ENCODE results near the gene ZNF519. TPM values are rescaled to one million over a fixed set of nuclear protein-coding genes. Genes with fewer than 3 reads are reported as not detected.

The ZNF519 gene
- total and polyA plus RNA-seq, 2 donors from 2014 or later = 1.0 to 6.6 TPM

- no peaks in the 10 kb centered on the region for H3K36me3 ChIP-seq (ENCODE audit: control insufficient read depth in 2 of 3, insufficient read depth in 3 of 3, low read length in 3 of 3)
- H3K9ac ChIP-seq (ENCODE audit: low read length in 3 of 3) = no peak overlapping the region
- FAIRE-seq (no peak), DNase-seq (no peak)
- H3K27ac ChIP-seq (ENCODE audit: low read depth in 2 of 2, low read length in 2 of 2) = no peak overlapping the region
- H3K4me3 ChIP-seq (ENCODE audit: low read length in 3 of 3) = no peak overlapping the region
- H3K4me1 ChIP-seq (ENCODE audit: control insufficient read depth in 2 of 3, insufficient read depth in 2 of 3, low read depth in 1 of 3, low read length in 3 of 3) = no peaks in the 10 kb centered on the region
- TF ChIP-seq, protein P1, sequence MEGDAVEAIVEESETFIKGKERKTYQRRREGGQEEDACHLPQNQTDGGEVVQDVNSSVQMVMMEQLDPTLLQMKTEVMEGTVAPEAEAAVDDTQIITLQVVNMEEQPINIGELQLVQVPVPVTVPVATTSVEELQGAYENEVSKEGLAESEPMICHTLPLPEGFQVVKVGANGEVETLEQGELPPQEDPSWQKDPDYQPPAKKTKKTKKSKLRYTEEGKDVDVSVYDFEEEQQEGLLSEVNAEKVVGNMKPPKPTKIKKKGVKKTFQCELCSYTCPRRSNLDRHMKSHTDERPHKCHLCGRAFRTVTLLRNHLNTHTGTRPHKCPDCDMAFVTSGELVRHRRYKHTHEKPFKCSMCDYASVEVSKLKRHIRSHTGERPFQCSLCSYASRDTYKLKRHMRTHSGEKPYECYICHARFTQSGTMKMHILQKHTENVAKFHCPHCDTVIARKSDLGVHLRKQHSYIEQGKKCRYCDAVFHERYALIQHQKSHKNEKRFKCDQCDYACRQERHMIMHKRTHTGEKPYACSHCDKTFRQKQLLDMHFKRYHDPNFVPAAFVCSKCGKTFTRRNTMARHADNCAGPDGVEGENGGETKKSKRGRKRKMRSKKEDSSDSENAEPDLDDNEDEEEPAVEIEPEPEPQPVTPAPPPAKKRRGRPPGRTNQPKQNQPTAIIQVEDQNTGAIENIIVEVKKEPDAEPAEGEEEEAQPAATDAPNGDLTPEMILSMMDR (IDR thresholded peaks at IDR 0.05; ENCODE audit: borderline replicate concordance, extremely low read depth, insufficient read depth) = no peak
- intact Hi-C loops (cut with DNase I) = loop anchor here (10.0 kb wide), 1 partner anchor 58 kb away; no protein-coding TSS in a partner anchor
- no peaks in the 10 kb centered on the region for H3K27me3 ChIP-seq (ENCODE audit: control insufficient read depth, insufficient read depth, low read length)
- H3K9me3 ChIP-seq (ENCODE audit: control insufficient read depth in 2 of 3, insufficient read depth in 1 of 3, low read length in 3 of 3) = no peaks in the 10 kb centered on the region
Observed at GRCh38 chr18:14092625-14093306, 39.5 kb downstream of the ZNF519 start.

DNA sequence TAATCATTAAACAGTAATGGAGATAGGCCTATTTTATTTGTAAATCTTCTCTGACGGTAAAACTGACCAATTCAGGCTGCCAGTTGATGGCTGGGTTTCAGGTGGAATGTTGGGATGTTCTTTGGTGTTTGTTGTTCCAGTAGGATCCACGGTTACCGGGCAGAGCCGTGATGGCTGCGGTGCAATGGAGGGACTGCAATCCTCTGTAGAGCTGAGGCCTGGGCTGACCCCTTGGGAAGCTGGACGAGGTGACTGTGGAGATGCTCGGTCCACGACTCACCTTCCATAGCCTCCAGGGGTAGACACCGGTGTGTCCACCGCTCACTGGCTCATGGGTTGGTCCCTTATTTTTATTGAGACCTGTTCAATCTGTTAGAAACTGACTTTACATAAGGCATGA lies 42.5 kb downstream of the ZNF519 start:
- H3K27me3 ChIP-seq (ENCODE audit: control insufficient read depth, insufficient read depth, low read length) = no peaks in the 10 kb centered on the region
- DNase-seq (no peak), FAIRE-seq (no peak)
- H3K9ac ChIP-seq (ENCODE audit: low read length in 3 of 3) = no peak overlapping the region
- no peaks in the 10 kb centered on the region for H3K36me3 ChIP-seq (ENCODE audit: control insufficient read depth in 2 of 3, insufficient read depth in 3 of 3, low read length in 3 of 3)
- TF ChIP-seq, protein P1 (IDR thresholded peaks at IDR 0.05; ENCODE audit: borderline replicate concordance, extremely low read depth, insufficient read depth) = no peak
- H3K4me3 ChIP-seq (ENCODE audit: low read length in 3 of 3) = no peak overlapping the region
- intact Hi-C loops (cut with DNase I) = loop anchor here (10.0 kb wide), 1 partner anchor 55 kb away; no protein-coding TSS in a partner anchor
- no peaks in the 10 kb centered on the region for H3K4me1 ChIP-seq (ENCODE audit: control insufficient read depth in 2 of 3, insufficient read depth in 2 of 3, low read depth in 1 of 3, low read length in 3 of 3)
- H3K9me3 ChIP-seq (ENCODE audit: control insufficient read depth in 2 of 3, insufficient read depth in 1 of 3, low read length in 3 of 3) = no peaks in the 10 kb centered on the region
- no peak overlapping the region for H3K27ac ChIP-seq (ENCODE audit: low read depth in 2 of 2, low read length in 2 of 2)

GRCh38 chr18:14089191-14089590 lies 43.0 kb downstream of the ZNF519 start:
- no peaks in the 10 kb centered on the region for H3K9me3 ChIP-seq (ENCODE audit: control insufficient read depth in 2 of 3, insufficient read depth in 1 of 3, low read length in 3 of 3)
- no peaks in the 10 kb centered on the region for H3K27me3 ChIP-seq (ENCODE audit: control insufficient read depth, insufficient read depth, low read length)
- no peaks in the 10 kb centered on the region for H3K36me3 ChIP-seq (ENCODE audit: control insufficient read depth in 2 of 3, insufficient read depth in 3 of 3, low read length in 3 of 3)
- TF ChIP-seq, protein P1 (IDR thresholded peaks at IDR 0.05; ENCODE audit: borderline replicate concordance, extremely low read depth, insufficient read depth) = no peak
- no peak overlapping the region for H3K9ac ChIP-seq (ENCODE audit: low read length in 3 of 3)
- intact Hi-C loops (cut with DNase I) = no loop called here
- DNase-seq (no peak), FAIRE-seq (no peak)
- H3K27ac ChIP-seq (ENCODE audit: low read depth in 2 of 2, low read length in 2 of 2) = no peak overlapping the region
- no peaks in the 10 kb centered on the region for H3K4me1 ChIP-seq (ENCODE audit: control insufficient read depth in 2 of 3, insufficient read depth in 2 of 3, low read depth in 1 of 3, low read length in 3 of 3)
- no peak overlapping the region for H3K4me3 ChIP-seq (ENCODE audit: low read length in 3 of 3)

Measured in kidney (tissue), 14 donors.